AG20443 (cell line): ENCODE data around the gene ATP6V1A.

Experiments used
- DNase-seq: peaks from one replicate; pipeline ENCODE4 v3.0.0; 2012; ENCODE audit warnings: low spot score, mixed read lengths

Gene ATP6V1A

GRCh38 chr3:113747283-113748046 is 630 bp downstream of the ATP6V1A start:
- DNase-seq, result peak; percentile 9

- no peak for DNase-seq
These were observed 4.3 kb downstream of the ATP6V1A start for GRCh38 chr3:113751141-113751540.

GRCh38 chr3:113753376-113753985 is 6.6 kb downstream of the ATP6V1A start:
- no peak for DNase-seq

GRCh38 chr3:113754494-113755159 is 7.8 kb downstream of the ATP6V1A start:
- no peak for DNase-seq

- peak; percentile 16 for DNase-seq
These were observed 11.7 kb downstream of the ATP6V1A start for GRCh38 chr3:113758389-113759024.

- no peak for DNase-seq
These were observed 17.9 kb downstream of the ATP6V1A start for GRCh38 chr3:113764698-113765097.

- peak; percentile 82 for DNase-seq
These were observed 22.7 kb downstream of the ATP6V1A start for GRCh38 chr3:113769551-113769950.

- no peak for DNase-seq
These were observed 25.2 kb downstream of the ATP6V1A start for GRCh38 chr3:113771993-113772392.

- DNase-seq, result peak; percentile 72
These were observed 26.5 kb downstream of the ATP6V1A start for GRCh38 chr3:113773381-113773780.

GRCh38 chr3:113775516-113775915 is 28.7 kb downstream of the ATP6V1A start:
- DNase-seq, result no peak

GRCh38 chr3:113776564-113776963 is 29.7 kb downstream of the ATP6V1A start:
- no peak for DNase-seq

GRCh38 chr3:113783463-113783862 is 36.6 kb downstream of the ATP6V1A start:
- peak; percentile 84 for DNase-seq

- DNase-seq, result no peak
These were observed 37.1 kb downstream of the ATP6V1A start for GRCh38 chr3:113783980-113784379.

- no peak for DNase-seq
These were observed 44.5 kb downstream of the ATP6V1A start for GRCh38 chr3:113791381-113791780.

GRCh38 chr3:113794526-113794925 is 47.7 kb downstream of the ATP6V1A start:
- DNase-seq, result no peak

GRCh38 chr3:113795693-113796092 is 48.9 kb downstream of the ATP6V1A start:
- DNase-seq, result no peak

- DNase-seq, result no peak
These were observed 56.1 kb downstream of the ATP6V1A start for GRCh38 chr3:113802795-113803455.

- DNase-seq, result no peak
These were observed 57.8 kb downstream of the ATP6V1A start for GRCh38 chr3:113804661-113805060.

- no peak for DNase-seq
These were observed 58.4 kb downstream of the ATP6V1A start for GRCh38 chr3:113805249-113805648.

GRCh38 chr3:113812854-113813253 is 66.0 kb downstream of the ATP6V1A start:
- DNase-seq, result no peak

- no peak for DNase-seq
These were observed 73.0 kb downstream of the ATP6V1A start for GRCh38 chr3:113819866-113820265.

- DNase-seq, result peak; percentile 18
These were observed 78.3 kb downstream of the ATP6V1A start for GRCh38 chr3:113825090-113825489.
